Epidermal melanocyte (primary cell): ENCODE data around the gene KANK3.
"Not testable (repeated sequence)": the region's sequence is repeated elsewhere in the genome, so short reads cannot be mapped to it uniquely, and the experiment has no call there.

Source experiments
- DNase-seq: peaks from one replicate; pipeline ENCODE4 v3.0.0; 2011; ENCODE audit warnings: low spot score; ENCODE audit not compliant: insufficient read length

KANK3 gene

DNA sequence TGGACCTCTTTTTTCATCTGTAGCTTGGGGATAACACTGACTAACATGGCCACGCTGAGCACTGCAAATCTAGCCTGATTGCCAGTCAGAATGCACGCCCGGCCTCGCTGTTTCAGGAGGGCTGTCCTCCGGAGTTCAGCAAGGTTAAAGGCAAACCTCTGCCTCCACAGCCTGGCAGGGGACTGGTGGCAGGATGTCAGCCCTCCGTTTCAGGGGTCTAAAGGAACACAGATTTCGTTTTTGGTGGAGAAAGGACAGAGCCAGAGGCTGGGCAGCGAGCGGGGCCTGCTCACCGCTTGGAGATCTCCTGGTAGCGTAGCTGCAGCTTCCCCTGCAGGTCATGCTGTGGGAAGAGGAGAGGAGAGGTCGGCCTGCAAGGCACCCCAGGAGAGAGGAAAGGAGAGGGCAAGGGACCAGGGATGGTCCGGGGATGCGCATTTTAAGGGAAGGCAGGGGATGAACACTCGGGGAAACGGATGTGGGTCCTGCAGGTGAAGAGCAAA lies 22.4 kb downstream of the KANK3 start:
- DNase-seq = peak; percentile 15

- peak; percentile 17 for DNase-seq
Measured at GRCh38 chr19:8319807-8320520, 23.1 kb downstream of the KANK3 start.

DNA sequence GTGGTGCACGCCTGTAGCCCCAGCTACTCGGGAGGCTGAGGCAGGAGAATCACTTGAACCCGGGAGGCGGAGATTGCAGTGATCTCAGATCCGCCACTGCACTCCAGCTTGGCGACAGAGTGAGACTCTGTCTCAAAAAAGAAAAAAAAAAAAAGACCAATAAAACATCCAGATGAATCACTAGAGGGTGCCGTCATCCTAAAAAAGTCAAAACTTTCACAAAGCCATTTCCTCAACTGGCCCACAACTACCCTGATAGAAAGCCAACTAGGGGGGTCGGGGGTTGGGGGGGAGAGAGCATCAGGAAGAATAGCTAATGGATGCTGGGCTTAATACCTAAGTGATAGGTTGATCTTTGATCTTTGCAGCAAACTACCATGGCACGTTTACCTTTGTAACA lies 24.2 kb downstream of the KANK3 start:
- DNase-seq = not testable (repeated sequence)

DNA sequence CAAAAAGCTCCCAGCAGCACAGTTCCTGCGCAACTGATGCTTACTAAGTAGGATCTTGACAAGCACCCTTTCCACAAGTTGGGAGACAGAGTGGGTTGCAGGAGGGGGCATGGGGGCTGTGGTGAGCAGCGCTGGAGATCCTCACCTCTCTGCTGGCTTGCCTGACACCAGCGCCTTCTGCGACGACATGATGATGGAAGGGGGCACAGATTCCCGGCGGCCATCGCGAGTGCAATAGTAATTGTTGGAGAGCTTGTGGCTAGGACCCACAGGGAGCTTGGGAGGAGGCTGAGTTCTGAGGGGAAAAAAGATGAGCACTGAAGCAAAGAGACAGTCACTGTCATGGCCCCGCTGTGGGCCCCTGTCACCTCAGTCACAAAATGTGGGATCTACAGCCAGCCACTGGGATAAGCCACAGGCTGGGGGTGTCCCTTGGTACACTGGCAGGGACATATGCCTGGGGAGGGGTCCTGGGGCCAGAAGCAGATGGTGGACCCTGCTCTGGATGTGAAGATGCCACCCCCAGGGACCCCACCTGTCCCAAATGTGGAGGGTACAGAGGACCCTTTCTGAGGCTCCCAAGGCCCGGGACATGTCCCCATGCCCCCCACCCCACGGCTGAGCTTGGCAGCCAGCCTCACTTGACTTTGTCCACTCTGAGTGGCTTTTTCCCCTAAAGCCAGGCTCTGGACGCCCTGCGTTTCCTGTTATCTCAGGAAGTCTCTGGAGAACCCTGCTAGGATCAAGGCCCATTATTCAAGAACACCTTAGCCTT lies 26.5 kb downstream of the KANK3 start:
- peak; percentile 2 for DNase-seq

GRCh38 chr19:8314981-8315640 lies 28.0 kb downstream of the KANK3 start:
- DNase-seq = not testable (repeated sequence)

DNA sequence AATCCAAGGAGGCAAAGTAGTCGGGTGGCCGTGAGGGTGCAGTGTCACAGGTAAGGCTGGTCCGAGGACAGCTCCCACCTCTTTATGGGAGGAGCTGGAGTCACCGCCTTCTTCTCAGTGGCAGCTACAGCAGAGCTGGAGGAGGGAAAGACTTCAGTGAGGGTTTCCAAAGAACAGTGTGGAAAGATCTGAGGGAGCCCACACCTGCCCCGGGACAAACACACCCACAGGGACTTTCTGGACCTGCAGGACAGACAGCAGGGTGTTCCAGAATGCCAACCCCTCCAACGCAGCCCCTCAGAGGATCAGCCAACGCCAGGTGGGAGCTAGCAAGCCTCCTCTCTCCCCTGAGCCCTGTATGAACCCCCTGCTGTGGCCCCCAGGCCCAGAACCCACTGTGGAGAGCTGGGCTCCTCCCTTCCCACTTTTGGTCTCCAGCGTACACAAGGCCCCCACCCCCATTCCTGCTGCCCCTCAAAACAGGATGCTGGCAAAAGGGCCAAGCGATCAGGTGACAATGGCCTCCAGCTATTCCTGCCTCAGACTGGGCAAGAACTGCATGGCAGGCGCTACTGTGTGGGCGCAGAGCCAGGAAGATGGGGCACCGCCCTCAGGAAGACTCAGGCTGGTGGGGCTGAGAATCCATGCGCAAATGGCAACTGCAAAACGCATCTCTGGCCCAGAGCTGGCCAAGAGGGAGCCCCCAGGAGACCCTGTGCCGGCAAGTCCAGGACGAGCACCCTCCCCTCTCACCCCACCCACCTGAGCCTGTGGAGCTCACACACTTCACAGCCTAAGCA lies 31.4 kb downstream of the KANK3 start:
- peak; percentile 15 for DNase-seq

- peak; percentile 2 for DNase-seq
Measured at GRCh38 chr19:8310342-8311055, 32.6 kb downstream of the KANK3 start.

- DNase-seq = no peak
Measured at GRCh38 chr19:8308891-8309291, 34.2 kb downstream of the KANK3 start.

DNA sequence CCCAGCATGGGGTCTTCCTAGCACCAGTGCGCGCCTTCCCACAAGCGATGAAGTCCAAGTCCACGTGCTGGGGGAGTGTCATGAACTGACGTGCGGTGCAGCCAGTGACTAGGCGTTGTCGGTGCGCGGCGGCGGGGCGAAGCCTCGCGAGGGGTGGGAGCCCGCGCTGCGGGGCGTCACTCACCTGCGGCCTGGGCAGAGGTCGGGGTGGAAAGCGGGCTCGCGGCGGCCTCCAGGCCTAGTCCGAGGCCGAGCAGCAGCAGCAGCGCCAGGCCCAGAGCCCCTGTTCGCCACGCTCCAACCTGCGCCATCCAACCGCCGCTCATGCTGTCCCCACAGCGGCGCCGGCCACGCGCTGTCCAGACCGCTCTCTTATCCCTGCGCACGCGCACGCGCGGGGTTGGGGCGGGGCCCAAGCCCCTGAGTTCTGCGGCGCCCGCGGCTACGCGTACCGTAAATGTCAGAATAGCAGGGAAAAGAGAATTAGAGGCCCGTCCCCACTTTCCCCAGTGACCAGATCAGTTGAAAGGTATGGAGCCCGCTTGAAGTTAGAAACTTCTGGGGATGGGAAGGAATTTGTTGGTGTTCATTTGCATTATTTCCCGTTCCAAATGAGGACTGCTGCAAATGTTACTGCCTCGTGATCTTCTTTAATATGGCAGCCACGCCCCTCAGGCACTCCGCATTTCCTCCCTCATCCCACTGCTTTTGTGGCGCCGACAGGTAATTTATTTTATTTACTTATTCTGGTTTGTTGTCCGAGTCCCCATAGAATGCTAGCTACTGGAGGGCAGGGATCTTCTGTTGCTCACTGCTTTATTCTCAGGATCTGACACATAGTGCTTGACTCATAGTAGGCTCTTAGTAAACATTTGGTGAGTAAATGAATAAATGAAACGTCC lies 34.8 kb downstream of the KANK3 start, which contains the start of gene CD320:
CD320 (minus strand) TSS at position 394 of the 902 bp plus-strand sequence; CDS start at position 326, 68 bp downstream.
- DNase-seq = peak; percentile 95

- peak; percentile 13 for DNase-seq
Measured at GRCh38 chr19:8307400-8307964, 35.6 kb downstream of the KANK3 start.

DNA sequence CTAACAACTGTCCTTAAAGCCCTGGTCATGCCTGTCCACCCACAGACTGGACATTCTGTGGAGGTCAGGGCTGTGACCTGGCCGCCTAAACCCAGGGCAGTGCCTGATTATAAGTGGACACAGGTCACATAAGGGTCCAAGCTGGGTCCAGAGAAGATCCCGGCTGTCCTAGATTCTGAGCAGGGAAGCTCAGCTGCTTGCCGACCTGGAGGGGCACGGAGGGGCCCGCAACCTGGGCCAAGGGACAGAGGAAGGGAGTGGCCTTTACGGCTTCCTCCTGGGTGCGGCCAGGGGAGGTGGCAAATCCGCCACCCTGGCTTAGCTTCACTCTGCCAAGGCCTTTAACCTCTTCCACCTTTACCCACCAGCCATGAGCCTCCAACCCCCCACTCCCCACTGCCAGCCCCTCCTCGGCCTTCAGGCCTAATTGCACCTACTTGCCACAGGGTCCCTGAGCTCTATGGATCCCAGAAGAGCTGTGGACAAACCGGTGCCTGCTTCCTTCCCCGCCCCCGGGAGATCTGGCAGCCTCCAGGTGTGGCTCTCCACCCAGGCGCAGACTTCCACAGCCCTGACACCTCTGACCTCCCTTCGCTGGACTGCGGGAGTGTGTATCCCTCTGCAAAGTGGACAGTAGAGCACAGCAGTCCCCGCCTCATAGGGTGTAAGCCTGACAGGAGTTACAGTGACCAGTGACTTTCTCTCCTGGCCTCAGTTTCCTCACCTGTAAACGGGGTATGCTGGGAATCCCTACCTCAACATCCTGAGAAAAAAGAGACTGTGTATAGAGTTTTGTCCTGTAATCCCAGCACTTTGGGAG lies 36.6 kb downstream of the KANK3 start:
- DNase-seq = peak; percentile 13

DNA sequence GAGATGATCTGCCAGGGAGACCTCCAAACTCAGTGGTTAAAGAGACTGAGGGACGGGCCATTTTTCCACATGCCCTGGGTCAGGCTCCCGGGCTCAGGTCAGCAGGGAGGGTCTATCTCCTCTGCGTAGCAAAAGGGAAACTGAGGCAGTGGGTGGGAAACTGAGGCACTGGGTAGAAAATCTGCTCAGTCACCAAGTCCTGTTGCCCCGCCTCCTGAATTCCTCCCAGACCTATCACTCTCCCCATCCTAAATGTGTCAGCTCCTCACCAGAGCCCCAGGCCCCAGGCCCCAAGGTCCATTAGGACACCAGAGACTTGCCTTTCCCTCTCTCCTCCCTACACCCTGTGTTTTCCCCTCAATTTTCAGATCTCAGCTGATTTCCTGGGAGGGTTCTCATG lies 37.3 kb downstream of the KANK3 start:
- peak; percentile 11 for DNase-seq

- DNase-seq = peak; percentile 7
Measured at GRCh38 chr19:8304841-8305621, 38.0 kb downstream of the KANK3 start.

- DNase-seq = no peak
Measured at GRCh38 chr19:8302734-8303133, 40.3 kb downstream of the KANK3 start.

DNA sequence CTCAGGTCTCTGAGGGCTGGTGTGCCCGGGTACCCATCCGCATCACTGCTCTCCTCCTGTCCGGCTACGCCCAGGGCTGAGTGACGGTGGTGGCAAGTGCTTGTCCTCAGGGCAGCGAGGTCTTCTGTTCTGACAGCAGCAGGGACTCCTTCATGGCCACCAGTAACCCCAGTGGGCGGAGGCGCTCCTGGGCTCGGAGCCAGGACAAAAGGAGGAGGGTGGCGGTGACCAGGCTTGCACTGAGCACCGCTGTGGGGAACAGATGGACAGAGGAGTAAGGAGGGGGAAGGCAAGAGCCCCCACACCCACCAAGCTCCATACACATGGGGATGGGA lies 40.7 kb downstream of the KANK3 start:
- peak; percentile 2 for DNase-seq

- not testable (repeated sequence) for DNase-seq
Measured at GRCh38 chr19:8291337-8291736, 51.7 kb downstream of the KANK3 start.

- DNase-seq = not testable (repeated sequence)
Measured at GRCh38 chr19:8276508-8276907, 66.6 kb downstream of the KANK3 start.
